ENCODE data around the gene ADISSP. TPM values are rescaled to one million over a fixed set of nuclear protein-coding genes. Genes with fewer than 3 reads are reported as not detected.

The ADISSP gene
- total and polyA plus RNA-seq, 9 of the 15 experiments (the other 6 are each of a cell fraction or from before 2014, with no cell fraction given) = 1.4 to 70.6 (median 23.4) TPM

GRCh38 chr20:3781153-3781910 lies 13.8 kb upstream of the ADISSP start, which contains the start of gene SPEF1 (continued):
- TF ChIP-seq ZNF277 (CRISPR knock-in tag; IDR thresholded peaks at IDR 0.05; ENCODE audit: borderline replicate concordance) (no peak), NONO (IDR thresholded peaks at IDR 0.05; ENCODE audit: low read depth in 2 of 2, low read length in 1 of 2) (no peak), TFAP4 (CRISPR knock-in tag; IDR thresholded peaks at IDR 0.05; ENCODE audit: borderline replicate concordance) (peak; percentile 99), FOXK2 (conservative IDR thresholded peaks at IDR 0.05 in 1 of 2, IDR thresholded peaks at IDR 0.05 in 1 of 2; ENCODE audit: low read depth in 2 of 2) (no peak), TFE3 (CRISPR knock-in tag; IDR thresholded peaks at IDR 0.05) (no peak), ATF2 (CRISPR knock-in tag; IDR thresholded peaks at IDR 0.05) (no peak), MYBL2 (IDR thresholded peaks at IDR 0.05; ENCODE audit: low read depth) (no peak), MYBL2 (CRISPR knock-in tag; IDR thresholded peaks at IDR 0.05; ENCODE audit: borderline replicate concordance) (no peak), PURB (CRISPR knock-in tag; IDR thresholded peaks at IDR 0.05; ENCODE audit: low read depth) (no peak), FOXJ3 (CRISPR knock-in tag; IDR thresholded peaks at IDR 0.05) (peak; percentile 76), ADNP (tag; IDR thresholded peaks at IDR 0.05) (no peak), SETDB1 (IDR thresholded peaks at IDR 0.05; ENCODE audit: low read length) (no peak), HINFP (tag; conservative IDR thresholded peaks at IDR 0.05; ENCODE audit: low read depth) (no peak), EHMT2 (IDR thresholded peaks at IDR 0.05) (no peak), FOXJ2 (tag; IDR thresholded peaks at IDR 0.05) (0 out of 2 replicates have a peak, but pooled peaks have one; percentile 65), ZBTB17 (CRISPR knock-in tag; IDR thresholded peaks at IDR 0.05) (no peak), ZNF24 (IDR thresholded peaks at IDR 0.05) (no peak), GATA2 (CRISPR knock-in tag; IDR thresholded peaks at IDR 0.05) (no peak), TCF7L2 (IDR thresholded peaks at IDR 0.05; ENCODE audit: low read depth, low read length) (no peak), TRIM28 (IDR thresholded peaks at IDR 0.05) (no peak), ZNF41 (CRISPR knock-in tag; conservative IDR thresholded peaks at IDR 0.05) (no peak), HDGF (IDR thresholded peaks at IDR 0.05) (no peak), ARID1B (IDR thresholded peaks at IDR 0.05) (no peak)

Data from K562 (cell line).